OCI-LY7 (cell line): ENCODE results near the gene PLEKHA6. TPM values are rescaled to one million over a fixed set of nuclear protein-coding genes. Genes with fewer than 3 reads are reported as not detected.

Experiments
- BruUV-seq: library from RNA; stranded (reverse); fragments of 400-500 nt; replicated peaks from 2 replicates; lab custom pipeline; 2021; lab: Mats Ljungman, UMichigan
- CTCF ChIA-PET: fragments of 300-600 bp; sonication (Branson Sonifier 250); formaldehyde crosslinking; loops from one replicate; lab custom pipeline; 2022; ENCODE audit warnings: antibody characterized with exemption; ENCODE audit not compliant: unreplicated experiment; lab: Charles Lee
- POLR2A ChIA-PET: fragments of 300-600 bp; sonication (Branson Sonifier 250); formaldehyde crosslinking; loops from one replicate; lab custom pipeline; 2022; ENCODE audit warnings: antibody characterized with exemption; lab: Charles Lee
- DNase-seq: peaks from one replicate; pipeline ENCODE4 v3.0.0-alpha.2; 2015; ENCODE audit warnings: low spot score
- H2AFZ ChIP-seq: fragments of 200-600 bp; sonication (generic), shearing (Covaris generic); 2 replicates; pipeline ENCODE4 v1.6.1; 2014; ENCODE audit warnings: mild to moderate bottlenecking, antibody characterized with exemption, low read length, moderate library complexity
- H3K27ac ChIP-seq: fragments of 200-600 bp; sonication (generic); 2 replicates; pipeline ENCODE4 v1.5.1; 2014; ENCODE audit warnings: mixed run types, low read depth, mild to moderate bottlenecking, moderate library complexity, low read length, inconsistent platforms; ENCODE audit not compliant: poor library complexity, severe bottlenecking
- H3K36me3 ChIP-seq: fragments of 200-600 bp; sonication (generic); 2 replicates; pipeline ENCODE4 v1.6.1; 2014; ENCODE audit warnings: mild to moderate bottlenecking, antibody characterized with exemption, low read length, moderate library complexity, mixed read lengths; ENCODE audit not compliant: insufficient read depth
- H3K4me1 ChIP-seq: fragments of 200-600 bp; sonication (generic); 2 replicates; pipeline ENCODE4 v1.5.1; 2014; ENCODE audit warnings: mild to moderate bottlenecking, low read length; ENCODE audit not compliant: insufficient read depth, poor library complexity, severe bottlenecking
- H3K4me2 ChIP-seq: fragments of 200-600 bp; sonication (generic); 2 replicates; pipeline ENCODE4 v1.6.1; 2014; ENCODE audit warnings: mild to moderate bottlenecking, low read length
- H3K4me3 ChIP-seq: fragments of 200-600 bp; sonication (generic); 2 replicates; pipeline ENCODE4 v1.5.1; 2014; ENCODE audit warnings: mild to moderate bottlenecking, low read depth, low read length; ENCODE audit not compliant: poor library complexity, severe bottlenecking
- H3K79me2 ChIP-seq: fragments of 200-600 bp; sonication (generic); 2 replicates; pipeline ENCODE4 v1.6.1; 2016; ENCODE audit warnings: low read depth, mild to moderate bottlenecking, low read length, moderate library complexity, mixed read lengths; ENCODE audit not compliant: insufficient read depth
- H3K9me2 ChIP-seq: fragments of 200-600 bp; sonication (generic); 2 replicates; pipeline ENCODE4 v1.6.1; 2016; ENCODE audit warnings: mild to moderate bottlenecking, low read length, mixed read lengths; ENCODE audit not compliant: insufficient read depth
- H3K9me3 ChIP-seq: fragments of 200-600 bp; sonication (generic); 2 replicates; pipeline ENCODE4 v1.6.1; 2014; ENCODE audit warnings: mild to moderate bottlenecking, mixed run types, low read length, mixed read lengths
- H4K20me1 ChIP-seq: fragments of 200-600 bp; sonication (generic); 2 replicates; pipeline ENCODE4 v1.6.1; 2014; ENCODE audit warnings: mild to moderate bottlenecking, antibody characterized with exemption, low read length, moderate library complexity, mixed read lengths; ENCODE audit not compliant: insufficient read depth
- EZH2phosphoT487 ChIP-seq: fragments of 200-600 bp; sonication (generic); IDR thresholded peaks from 2 replicates; pipeline ENCODE4 v1.6.1; 2018; ENCODE audit warnings: low read depth, borderline replicate concordance, mild to moderate bottlenecking, mixed run types, antibody characterized with exemption, low read length, moderate library complexity, mixed read lengths
- intact Hi-C: fragments of 100-400 bp; cut with micrococcal nuclease; formaldehyde crosslinking; loops from one replicate; pipeline ENCODE4 v1.10.0; 2022; ENCODE audit not compliant: unreplicated experiment
- total RNA-seq, 2 experiments: library from RNA; depleted of rRNA in 1 of 2; stranded (reverse); fragments of >200 nt in 1 of 2; shearing (Covaris generic) in 1 of 2; gene quantifications; 2 replicates each; pipeline ENCODE4 v1.2.3, GENCODE V29; 2014 to 2022
- TF ChIP-seq, protein P1 (sequence below): fragments of 200-600 bp; sonication (generic); conservative IDR thresholded peaks from 2 replicates; pipeline ENCODE4 v1.5.1; 2014; ENCODE audit warnings: mild to moderate bottlenecking, antibody characterized with exemption, low read length, moderate library complexity, mixed read lengths

Gene PLEKHA6
- total RNA-seq, 2 experiments from 2014 or later: not detected

DNA sequence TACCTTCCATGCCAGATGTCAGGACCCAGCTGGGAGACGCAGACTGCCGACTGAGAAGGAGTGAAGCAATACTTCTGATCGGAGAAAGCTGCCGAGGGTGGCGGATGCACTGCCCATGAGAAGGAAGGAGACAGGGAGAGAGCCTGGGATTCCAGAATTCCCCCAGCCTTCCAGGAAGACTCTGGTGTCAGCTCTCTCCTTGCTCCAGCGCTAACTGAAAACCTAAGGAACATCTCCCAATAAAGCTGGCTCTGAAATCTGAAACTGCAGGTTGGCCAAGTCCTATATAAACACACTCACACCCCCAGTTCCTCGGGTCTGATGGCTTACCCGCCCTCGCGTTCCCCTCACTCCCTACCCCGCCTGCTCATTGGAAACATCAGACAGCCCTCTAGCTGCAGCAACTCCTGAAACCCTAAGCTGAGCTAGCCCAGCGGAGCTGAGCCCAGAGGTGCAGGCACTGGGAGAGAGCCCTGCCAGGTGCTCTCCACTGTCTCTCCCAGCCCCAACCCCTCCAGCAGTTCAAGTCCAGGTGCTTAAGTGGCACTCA is 52.3 kb downstream of the PLEKHA6 start:
- intact Hi-C loops: no loop called here
- Histone ChIP-seq H4K20me1 (no peaks in the 10 kb centered on the region), H3K36me3 (no peaks in the 10 kb centered on the region), H3K27ac (no peak overlapping the region), H3K4me2 (no peak overlapping the region), H2AFZ (no peak overlapping the region), H3K79me2 (no peaks in the 10 kb centered on the region), H3K4me3 (no peak overlapping the region), H3K9me2 (no peaks in the 10 kb centered on the region), H3K9me3 (no peaks in the 10 kb centered on the region), H3K4me1 (no peaks in the 10 kb centered on the region)
- CTCF ChIA-PET: no interaction called here
- TF ChIP-seq EZH2phosphoT487: no peak
- TF ChIP-seq, protein P1, sequence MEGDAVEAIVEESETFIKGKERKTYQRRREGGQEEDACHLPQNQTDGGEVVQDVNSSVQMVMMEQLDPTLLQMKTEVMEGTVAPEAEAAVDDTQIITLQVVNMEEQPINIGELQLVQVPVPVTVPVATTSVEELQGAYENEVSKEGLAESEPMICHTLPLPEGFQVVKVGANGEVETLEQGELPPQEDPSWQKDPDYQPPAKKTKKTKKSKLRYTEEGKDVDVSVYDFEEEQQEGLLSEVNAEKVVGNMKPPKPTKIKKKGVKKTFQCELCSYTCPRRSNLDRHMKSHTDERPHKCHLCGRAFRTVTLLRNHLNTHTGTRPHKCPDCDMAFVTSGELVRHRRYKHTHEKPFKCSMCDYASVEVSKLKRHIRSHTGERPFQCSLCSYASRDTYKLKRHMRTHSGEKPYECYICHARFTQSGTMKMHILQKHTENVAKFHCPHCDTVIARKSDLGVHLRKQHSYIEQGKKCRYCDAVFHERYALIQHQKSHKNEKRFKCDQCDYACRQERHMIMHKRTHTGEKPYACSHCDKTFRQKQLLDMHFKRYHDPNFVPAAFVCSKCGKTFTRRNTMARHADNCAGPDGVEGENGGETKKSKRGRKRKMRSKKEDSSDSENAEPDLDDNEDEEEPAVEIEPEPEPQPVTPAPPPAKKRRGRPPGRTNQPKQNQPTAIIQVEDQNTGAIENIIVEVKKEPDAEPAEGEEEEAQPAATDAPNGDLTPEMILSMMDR: no peak
- POLR2A ChIA-PET: no interaction called here
- DNase-seq: no peak
- BruUV-seq: no TSS peak

DNA sequence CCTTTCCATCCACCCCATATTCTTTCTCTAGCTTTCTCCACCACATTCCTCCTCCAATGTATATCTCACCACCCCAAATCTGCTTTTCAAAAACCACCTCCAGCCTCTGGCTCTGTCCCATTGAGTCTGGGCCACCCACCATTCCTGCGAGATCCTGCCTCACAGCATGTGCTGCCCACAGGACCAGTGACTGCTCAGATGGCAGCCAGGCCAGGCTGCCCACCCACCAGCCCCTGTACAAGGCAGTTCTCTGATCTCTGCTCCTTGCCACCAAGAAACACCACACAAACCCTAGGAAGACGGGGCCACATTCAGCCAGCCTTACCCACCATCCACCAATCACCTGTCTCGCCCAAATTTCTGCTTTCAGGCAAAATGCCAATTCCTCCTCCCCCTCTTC is 53.7 kb downstream of the PLEKHA6 start:
- no peaks in the 10 kb centered on the region for H3K79me2 ChIP-seq
- H3K9me2 ChIP-seq: no peaks in the 10 kb centered on the region
- no peaks in the 10 kb centered on the region for H3K4me1 ChIP-seq
- no peak overlapping the region for H3K4me2 ChIP-seq
- DNase-seq: no peak
- BruUV-seq: no TSS peak
- POLR2A ChIA-PET: no interaction called here
- no peaks in the 10 kb centered on the region for H3K36me3 ChIP-seq
- H4K20me1 ChIP-seq: no peaks in the 10 kb centered on the region
- CTCF ChIA-PET: no interaction called here
- no peak overlapping the region for H3K27ac ChIP-seq
- H3K9me3 ChIP-seq: no peaks in the 10 kb centered on the region
- no peak for TF ChIP-seq EZH2phosphoT487
- TF ChIP-seq, protein P1: no peak
- intact Hi-C loops: no loop called here
- H3K4me3 ChIP-seq: no peak overlapping the region
- no peak overlapping the region for H2AFZ ChIP-seq

GRCh38 chr1:204304067-204304466 is 55.7 kb downstream of the PLEKHA6 start:
- no peak overlapping the region for H3K4me3 ChIP-seq
- no peaks in the 10 kb centered on the region for H3K79me2 ChIP-seq
- intact Hi-C loops: no loop called here
- ChIA-PET CTCF (no interaction called here), POLR2A (no interaction called here)
- no peaks in the 10 kb centered on the region for H3K36me3 ChIP-seq
- no peak for TF ChIP-seq EZH2phosphoT487
- H3K4me2 ChIP-seq: no peak overlapping the region
- no peak overlapping the region for H3K27ac ChIP-seq
- H2AFZ ChIP-seq: no peak overlapping the region
- H4K20me1 ChIP-seq: no peaks in the 10 kb centered on the region
- no peaks in the 10 kb centered on the region for H3K9me2 ChIP-seq
- DNase-seq: no peak
- BruUV-seq: no TSS peak
- no peaks in the 10 kb centered on the region for H3K4me1 ChIP-seq
- H3K9me3 ChIP-seq: no peaks in the 10 kb centered on the region
